Osteoblast (primary cell): ENCODE data around the gene MVK. TPM values are rescaled to one million over a fixed set of nuclear protein-coding genes. Genes with fewer than 3 reads are reported as not detected.

Experiments
- DNase-seq: peaks from one replicate; pipeline ENCODE4 v3.0.0; 2011; ENCODE audit warnings: low spot score, mixed read lengths; ENCODE audit not compliant: insufficient read length; ENCODE audit errors: missing footprints
- H2AFZ ChIP-seq: 2 replicates; pipeline ENCODE4 v1.6.0; 2011; ENCODE audit warnings: mild to moderate bottlenecking, low read length
- H3K27ac ChIP-seq: 2 replicates; pipeline ENCODE4 v1.5.1; 2011; ENCODE audit warnings: mild to moderate bottlenecking, low read depth, low read length, moderate library complexity
- H3K27me3 ChIP-seq: 2 replicates; pipeline ENCODE4 v1.6.0; 2012; ENCODE audit warnings: mild to moderate bottlenecking, control low read depth, inconsistent platforms, low read length, moderate library complexity; ENCODE audit not compliant: insufficient read depth
- H3K36me3 ChIP-seq: 2 replicates; pipeline ENCODE4 v1.5.1; 2011; ENCODE audit warnings: mild to moderate bottlenecking, low read length, control low read depth, moderate library complexity; ENCODE audit not compliant: insufficient read depth
- H3K4me1 ChIP-seq: 2 replicates; pipeline ENCODE4 v1.5.1; 2011; ENCODE audit warnings: mild to moderate bottlenecking, low read length, control low read depth, moderate library complexity; ENCODE audit not compliant: insufficient read depth
- H3K4me2 ChIP-seq: 2 replicates; pipeline ENCODE4 v1.6.0; 2011; ENCODE audit warnings: mild to moderate bottlenecking, low read length; ENCODE audit not compliant: insufficient read depth
- H3K4me3 ChIP-seq: fragments of 200-600 bp; sonication (generic); 3 replicates; pipeline ENCODE4 v1.5.1; 2012; ENCODE audit warnings: mild to moderate bottlenecking, low read length, inconsistent platforms; ENCODE audit not compliant: insufficient read depth
- H3K79me2 ChIP-seq: 2 replicates; pipeline ENCODE4 v1.6.0; 2012; ENCODE audit warnings: mild to moderate bottlenecking, low read length, control low read depth, inconsistent platforms; ENCODE audit not compliant: insufficient read depth
- H3K9me3 ChIP-seq: 2 replicates; pipeline ENCODE4 v1.5.1; 2011; ENCODE audit warnings: low read depth, low read length, control low read depth
- H4K20me1 ChIP-seq: 2 replicates; pipeline ENCODE4 v1.6.0; 2012; ENCODE audit warnings: mild to moderate bottlenecking, low read length, control low read depth; ENCODE audit not compliant: insufficient read depth
- total RNA-seq: library from RNA; depleted of rRNA; stranded (reverse); fragments of >200 nt; gene quantifications from 2 replicates; pipeline ENCODE4 v1.2.3, GENCODE V29; 2012
- TF ChIP-seq, protein P1 (sequence below): IDR thresholded peaks from 2 replicates; pipeline ENCODE4 v1.5.1; 2011; ENCODE audit warnings: mild to moderate bottlenecking, low read depth, low read length, moderate library complexity; ENCODE audit errors: extremely low read depth

MVK gene
- total RNA-seq, 1 donor, result 31.1 TPM

DNA sequence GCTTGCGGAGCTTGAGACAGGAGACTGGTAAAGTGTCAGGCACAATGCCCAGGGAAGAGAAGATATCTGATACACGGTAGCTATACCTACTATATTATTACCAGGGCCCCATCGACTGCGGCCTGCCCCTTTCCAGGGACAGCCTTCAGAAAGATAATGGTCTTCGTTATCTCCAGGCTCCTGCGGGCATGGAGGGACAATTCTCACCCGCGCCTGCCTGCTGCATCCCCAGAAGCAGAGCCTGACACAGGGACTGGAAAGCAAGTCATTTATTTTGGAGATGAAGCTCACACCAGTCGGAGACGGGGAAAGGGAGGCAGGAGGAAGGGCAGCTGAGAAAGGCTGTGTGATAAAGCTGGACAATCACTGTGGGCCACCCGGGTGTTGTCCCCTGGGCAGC, 72.1 kb downstream of the MVK start:
- no peak overlapping the region for H2AFZ ChIP-seq
- H3K4me3 ChIP-seq, result no peak overlapping the region
- H3K79me2 ChIP-seq, result no peaks in the 10 kb centered on the region
- H3K9me3 ChIP-seq, result no peaks in the 10 kb centered on the region
- no peak overlapping the region for H3K4me2 ChIP-seq
- no peak overlapping the region for H3K27ac ChIP-seq
- H3K4me1 ChIP-seq, result no peaks in the 10 kb centered on the region
- no peak for DNase-seq
- H3K27me3 ChIP-seq, result peaks cover 6% of the 10 kb centered on the region
- H3K36me3 ChIP-seq, result no peaks in the 10 kb centered on the region
- TF ChIP-seq, protein P1, sequence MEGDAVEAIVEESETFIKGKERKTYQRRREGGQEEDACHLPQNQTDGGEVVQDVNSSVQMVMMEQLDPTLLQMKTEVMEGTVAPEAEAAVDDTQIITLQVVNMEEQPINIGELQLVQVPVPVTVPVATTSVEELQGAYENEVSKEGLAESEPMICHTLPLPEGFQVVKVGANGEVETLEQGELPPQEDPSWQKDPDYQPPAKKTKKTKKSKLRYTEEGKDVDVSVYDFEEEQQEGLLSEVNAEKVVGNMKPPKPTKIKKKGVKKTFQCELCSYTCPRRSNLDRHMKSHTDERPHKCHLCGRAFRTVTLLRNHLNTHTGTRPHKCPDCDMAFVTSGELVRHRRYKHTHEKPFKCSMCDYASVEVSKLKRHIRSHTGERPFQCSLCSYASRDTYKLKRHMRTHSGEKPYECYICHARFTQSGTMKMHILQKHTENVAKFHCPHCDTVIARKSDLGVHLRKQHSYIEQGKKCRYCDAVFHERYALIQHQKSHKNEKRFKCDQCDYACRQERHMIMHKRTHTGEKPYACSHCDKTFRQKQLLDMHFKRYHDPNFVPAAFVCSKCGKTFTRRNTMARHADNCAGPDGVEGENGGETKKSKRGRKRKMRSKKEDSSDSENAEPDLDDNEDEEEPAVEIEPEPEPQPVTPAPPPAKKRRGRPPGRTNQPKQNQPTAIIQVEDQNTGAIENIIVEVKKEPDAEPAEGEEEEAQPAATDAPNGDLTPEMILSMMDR, result no peak
- H4K20me1 ChIP-seq, result no peaks in the 10 kb centered on the region

Other genes with a start within 250 kb of the MVK start
- 1.5 TPM in 1 of 2 replicates, not detected in the other for gene MYO1H, start 225.9 kb upstream of the MVK start, total RNA-seq
- gene KCTD10, start 96.5 kb upstream of the MVK start, total RNA-seq, result 94.6 and 102 TPM in 2 replicates
- gene UBE3B, start 96.2 kb upstream of the MVK start, total RNA-seq, result 34.8 and 40.9 TPM in 2 replicates
- gene MMAB, start 290 bp upstream of the MVK start, total RNA-seq, result 34.4 and 35.7 TPM in 2 replicates
- gene FAM222A, start 140.0 kb downstream of the MVK start, total RNA-seq, result 0.29 and 0.36 TPM in 2 replicates